H1 (cell line): ENCODE measurements around the gene PPAN. TPM values are rescaled to one million over a fixed set of nuclear protein-coding genes. Genes with fewer than 3 reads are reported as not detected.

Source experiments
- CTCF ChIA-PET: fragments of 300-600 bp; sonication (Branson Sonifier 250); formaldehyde crosslinking; loops from one replicate; lab custom pipeline; 2021; ENCODE audit not compliant: partially characterized antibody; lab: Charles Lee
- POLR2A ChIA-PET: fragments of 300-600 bp; sonication (Branson Sonifier 250); formaldehyde crosslinking; loops from one replicate; lab custom pipeline; 2021; ENCODE audit warnings: inconsistent platforms; ENCODE audit not compliant: partially characterized antibody; lab: Charles Lee
- DNase-seq, 2 experiments: peaks; one replicate each; pipeline versions ENCODE4 v3.0.0 to v3.0.0-alpha.2; 2010 to 2022; ENCODE audit warnings: low spot score in 2 of 2, low read depth in 1 of 2, mixed read lengths in 1 of 2
- FAIRE-seq: peaks from 2 replicates; lab custom pipeline; 2011; peaks lifted over from hg19 to GRCh38; lab: Jason Lieb, UNC
- H2AFZ ChIP-seq: 2 replicates; pipeline ENCODE4 v1.8.1; 2012; ENCODE audit warnings: low read length, inconsistent platforms
- H2AK5ac ChIP-seq: 2 replicates; pipeline ENCODE4 v1.6.1; 2013; ENCODE audit warnings: low read depth, low read length
- H2BK120ac ChIP-seq: replicated peaks from 2 replicates; pipeline ENCODE3; 2013; ENCODE audit warnings: low read depth, low read length, inconsistent platforms
- H2BK12ac ChIP-seq: 2 replicates; pipeline ENCODE4 v1.6.1; 2013; ENCODE audit warnings: low read depth, low read length
- H2BK15ac ChIP-seq: 2 replicates; pipeline ENCODE4 v1.6.1; 2013; ENCODE audit warnings: low read length
- H2BK20ac ChIP-seq: 2 replicates; pipeline ENCODE4 v1.6.1; 2013; ENCODE audit warnings: low read length
- H2BK5ac ChIP-seq: 2 replicates; pipeline ENCODE4 v1.6.1; 2013; ENCODE audit warnings: low read depth, low read length
- H3K14ac ChIP-seq: 2 replicates; pipeline ENCODE4 v1.6.1; 2013; ENCODE audit warnings: inconsistent platforms; ENCODE audit not compliant: insufficient read length
- H3K18ac ChIP-seq: 2 replicates; pipeline ENCODE4 v1.6.1; 2013; ENCODE audit warnings: low read length; ENCODE audit errors: extremely low read depth
- H3K23ac ChIP-seq: 2 replicates; pipeline ENCODE4 v1.6.1; 2013; ENCODE audit warnings: inconsistent platforms; ENCODE audit not compliant: insufficient read length
- H3K23me2 ChIP-seq: 2 replicates; pipeline ENCODE4 v1.6.1; 2013; ENCODE audit warnings: low read depth, low read length
- H3K27ac ChIP-seq: 2 replicates; pipeline ENCODE4 v1.6.1; 2011; ENCODE audit warnings: low read depth, low read length, inconsistent platforms
- H3K27me3 ChIP-seq, 4 experiments: replicated peaks in 1 of 4; 1 replicate in 1 of 4; 2 replicates in 3 of 4; pipeline versions ENCODE4 v1.6.1 to v1.8.1; 2011 to 2013; ENCODE audit warnings: low read length in 3 of 4, mild to moderate bottlenecking in 3 of 4, inconsistent platforms in 2 of 4, mixed read lengths in 2 of 4, moderate library complexity in 1 of 4; ENCODE audit not compliant: control insufficient read depth in 3 of 4, insufficient read depth in 3 of 4; ENCODE audit errors: extremely low read depth in 1 of 4
- H3K36me3 ChIP-seq, 4 experiments: 2 replicates each; pipeline versions ENCODE4 v1.6.1 to v1.8.1; 2011 to 2013; ENCODE audit warnings: mild to moderate bottlenecking in 4 of 4, low read length in 3 of 4, moderate library complexity in 2 of 4, control low read depth in 1 of 4, inconsistent platforms in 1 of 4; ENCODE audit not compliant: insufficient read depth in 4 of 4, control insufficient read depth in 2 of 4
- H3K4ac ChIP-seq: replicated peaks from 2 replicates; pipeline ENCODE3; 2013; ENCODE audit warnings: low read length, low read depth, mixed read lengths, inconsistent platforms; ENCODE audit not compliant: insufficient read length
- H3K4me1 ChIP-seq, 4 experiments: replicated peaks in 1 of 4; 1 replicate in 1 of 4; 2 replicates in 3 of 4; pipeline versions ENCODE4 v1.6.1 to v1.8.1; 2011 to 2013; ENCODE audit warnings: low read length in 3 of 4, inconsistent platforms in 2 of 4, mixed read lengths in 1 of 4; ENCODE audit not compliant: insufficient read depth in 4 of 4, control insufficient read depth in 3 of 4
- H3K4me2 ChIP-seq, 2 experiments: 2 replicates each; pipeline versions ENCODE4 v1.6.1 to v1.8.1; 2011 to 2013; ENCODE audit warnings: low read depth in 2 of 2, low read length in 2 of 2, control low read depth in 1 of 2, inconsistent platforms in 1 of 2, mild to moderate bottlenecking in 1 of 2; ENCODE audit not compliant: insufficient read depth in 1 of 2
- H3K4me3 ChIP-seq, 4 experiments: fragments of 200-600, 300-600 bp in 1 of 4; sonication (generic), shearing (Covaris generic), sonication (Bioruptor Twin) in 1 of 4; 2 replicates each; pipeline versions ENCODE4 v1.5.1 to v1.8.1; 2011 to 2016; ENCODE audit warnings: low read length in 4 of 4, low read depth in 3 of 4, control low read depth in 2 of 4, inconsistent platforms in 2 of 4, mild to moderate bottlenecking in 2 of 4, mixed read lengths in 1 of 4, moderate library complexity in 1 of 4; ENCODE audit not compliant: insufficient read depth in 2 of 4; ENCODE audit errors: extremely low read depth in 1 of 4
- H3K56ac ChIP-seq: replicated peaks from 2 replicates; pipeline ENCODE3; 2013; ENCODE audit warnings: low read depth, mild to moderate bottlenecking, mixed read lengths, low read length, inconsistent platforms; ENCODE audit not compliant: insufficient read length
- H3K79me1 ChIP-seq: 2 replicates; pipeline ENCODE4 v1.6.1; 2013; ENCODE audit warnings: low read depth, low read length, control low read depth
- H3K79me2 ChIP-seq, 2 experiments: 2 replicates each; pipeline versions ENCODE4 v1.6.1 to v1.8.1; 2012 to 2013; ENCODE audit warnings: low read length in 2 of 2, mild to moderate bottlenecking in 2 of 2, inconsistent platforms in 1 of 2; ENCODE audit not compliant: insufficient read depth in 2 of 2, control insufficient read depth in 1 of 2
- H3K9ac ChIP-seq, 4 experiments: replicated peaks in 1 of 4; 1 replicate in 1 of 4; 2 replicates in 3 of 4; pipeline versions ENCODE4 v1.6.1 to v1.8.1; 2011 to 2013; ENCODE audit warnings: low read depth in 3 of 4, low read length in 3 of 4, control low read depth in 2 of 4, mild to moderate bottlenecking in 2 of 4, moderate library complexity in 2 of 4, inconsistent platforms in 1 of 4; ENCODE audit errors: extremely low read depth in 1 of 4
- H3K9me3 ChIP-seq, 2 experiments: 2 replicates each; pipeline versions ENCODE4 v1.6.1 to v1.8.1; 2012 to 2013; ENCODE audit warnings: mild to moderate bottlenecking in 2 of 2, moderate library complexity in 2 of 2, control low read depth in 1 of 2, inconsistent platforms in 1 of 2, low read depth in 1 of 2, low read length in 1 of 2, mixed read lengths in 1 of 2; ENCODE audit not compliant: insufficient read depth in 2 of 2
- H4K20me1 ChIP-seq, 2 experiments: replicated peaks in 1 of 2; 2 replicates each; pipeline versions ENCODE3 to v1.8.1; 2011 to 2013; ENCODE audit warnings: inconsistent platforms in 2 of 2, low read length in 2 of 2, mild to moderate bottlenecking in 1 of 2; ENCODE audit not compliant: insufficient read depth in 2 of 2, control insufficient read depth in 1 of 2
- H4K5ac ChIP-seq: 2 replicates; pipeline ENCODE4 v1.6.1; 2013; ENCODE audit warnings: low read length, low read depth, mixed read lengths, inconsistent platforms; ENCODE audit not compliant: insufficient read length
- H4K8ac ChIP-seq: 2 replicates; pipeline ENCODE4 v1.8.0; 2013; ENCODE audit warnings: mild to moderate bottlenecking, moderate library complexity, low read length, inconsistent platforms; ENCODE audit not compliant: insufficient read depth; ENCODE audit errors: extremely low read depth
- H4K91ac ChIP-seq: replicated peaks from 2 replicates; pipeline ENCODE3; 2013; ENCODE audit warnings: low read length, mixed read lengths, inconsistent platforms; ENCODE audit not compliant: insufficient read length
- KDM1A ChIP-seq: fragments of 200-600, 300-600 bp; sonication (generic); IDR thresholded peaks from 2 replicates; pipeline ENCODE4 v1.7.1; 2016; ENCODE audit warnings: mild to moderate bottlenecking, low read length, borderline replicate concordance
- NRF1 ChIP-seq: IDR thresholded peaks from 2 replicates; pipeline ENCODE4 v1.6.1; 2011; ENCODE audit warnings: mild to moderate bottlenecking, low read depth, low read length, improper control_type of control experiment
- SIN3A ChIP-seq, 2 experiments: IDR thresholded peaks in 1 of 2; conservative IDR thresholded peaks in 1 of 2; 2 replicates each; pipeline ENCODE4 v1.6.1; 2011 to 2012; ENCODE audit warnings: low read length in 2 of 2, improper control_type of control experiment in 1 of 2, low read depth in 1 of 2, mild to moderate bottlenecking in 1 of 2
- WGBS, 2 experiments: shearing (Covaris generic) in 1 of 2; methylation state at CpG; one replicate each; pipeline versions ENCODE4 v1.1.6 to v1.1.7; 2013 to 2015; ENCODE audit warnings: low lambda C conversion rate in 2 of 2, mixed read lengths in 2 of 2, inconsistent platforms in 1 of 2, low coverage in 1 of 2, missing lambda C conversion rate in 1 of 2; ENCODE audit not compliant: insufficient replicate concordance in 2 of 2, insufficient coverage in 1 of 2, insufficient read length in 1 of 2; ENCODE audit errors: extremely low coverage in 1 of 2, missing lambda C conversion rate in 1 of 2; 5-methylcytosine and 5-hydroxymethylcytosine counted together
- polyA plus RNA-seq, 7 experiments: library from polyadenylated mRNA; depleted of rRNA in 3 of 7; stranded (reverse) in 5 of 7; unstranded in 2 of 7; fragments of >200 nt in 5 of 7; fragments of 200-250 nt in 2 of 7; gene quantifications; 1 replicate in 5 of 7; 2 replicates in 1 of 7; 4 replicates in 1 of 7; pipeline versions ENCODE4 v1.2.1 to v1.2.3, GENCODE V29; 2011 to 2013; ENCODE audit warnings: missing spikeins in 2 of 7, mixed read lengths in 2 of 7
- total RNA-seq: library from RNA; stranded (reverse); fragmentation: NEBNext Ultra II Directional; extraction: Animal tissue kit (Norgen Biotek cat#: 25700); gene quantifications from 2 replicates; pipeline ENCODE4 v1.2.1, GENCODE V29; 2021

Gene PPAN
- total and polyA plus RNA-seq, 2 of the 8 experiments (the other 6 are each of a cell fraction or from before 2014, with no cell fraction given), result 48.8 to 74.4 TPM

DNA sequence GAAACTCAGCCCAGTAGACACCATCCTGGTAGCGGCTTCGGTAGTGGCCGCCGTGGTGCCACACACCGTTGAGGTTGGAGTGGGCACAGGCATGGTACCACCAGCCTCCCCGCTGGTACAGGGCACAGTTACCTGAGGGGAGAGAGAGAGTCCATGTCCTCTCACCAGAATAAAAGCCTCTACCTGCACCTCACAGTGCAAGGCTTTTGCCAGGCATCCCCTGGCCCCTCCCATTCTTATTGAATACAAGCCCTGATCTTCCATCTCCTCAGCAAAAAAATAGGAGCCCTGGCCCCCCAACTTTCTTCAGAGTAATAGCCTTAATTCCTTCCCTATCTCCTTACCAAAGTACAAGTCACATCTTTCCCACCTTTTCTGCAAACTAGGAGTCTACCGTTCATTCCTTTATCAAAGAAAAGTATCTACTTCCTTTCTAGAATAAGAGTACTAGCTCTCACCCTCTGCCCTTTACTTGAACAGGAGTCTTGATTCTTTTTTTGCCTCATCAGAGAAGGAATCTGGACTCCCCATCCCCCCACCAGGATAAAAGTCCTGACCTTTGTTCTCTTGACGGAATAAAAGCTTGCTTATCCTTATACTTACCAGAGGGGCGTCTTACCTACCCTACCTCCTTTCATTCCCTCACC lies 13.4 kb upstream of the PPAN start:
- no peak overlapping the region for H2AK5ac ChIP-seq
- H3K27ac ChIP-seq, result no peak overlapping the region
- no peak overlapping the region for H3K4ac ChIP-seq
- ChIA-PET POLR2A (interaction anchor here (1.2 to 15.1 kb wide), 3 partner anchors 10 to 31 kb away, joined by 4 to 240 read pairs (median 7); partner anchors contain the start of genes ANGPTL6, P2RY11 and PPAN), CTCF (interaction anchor here (0.7 to 1.1 kb wide), 2 partner anchors 9 to 65 kb away, joined by 3 to 4 read pairs; no protein-coding TSS in a partner anchor)
- H3K23ac ChIP-seq, result no peak overlapping the region
- peaks cover 2% of the 10 kb centered on the region; the same call in 1 of the 2 replicates for H3K23me2 ChIP-seq
- H4K8ac ChIP-seq, result no peak overlapping the region
- no peak overlapping the region for H3K4me3 ChIP-seq
- H3K56ac ChIP-seq, result no peak overlapping the region
- peaks cover 0 to 6% (median 2%) of the 10 kb centered on the region in 4 experiments; a peak in 3 of 7 replicates for H3K4me1 ChIP-seq
- no peak overlapping the region for H2BK20ac ChIP-seq
- H3K27me3 ChIP-seq, result peaks cover 8 to 29% (median 23%) of the 10 kb centered on the region in 4 experiments
- FAIRE-seq (no peak), DNase-seq (no peak)
- no peak overlapping the region for H2BK120ac ChIP-seq
- H2BK15ac ChIP-seq, result no peak overlapping the region
- no peak overlapping the region for H2AFZ ChIP-seq
- H3K9me3 ChIP-seq, result peaks cover 0 to 2% of the 10 kb centered on the region in 2 experiments; a peak in 1 of 4 replicates
- no peak overlapping the region for H4K91ac ChIP-seq
- no peak overlapping the region for H2BK12ac ChIP-seq
- no peak overlapping the region for H4K5ac ChIP-seq
- WGBS, 2 experiments, result 84% methylated on average over 9 of the region's 9 CpGs; no CpG with 5 or more reads in 1 of the 2 experiments
- H4K20me1 ChIP-seq, result peaks cover 0 to 6% of the 10 kb centered on the region in 2 experiments
- H3K18ac ChIP-seq, result no peak overlapping the region
- no peak overlapping the region for H3K9ac ChIP-seq
- H3K79me2 ChIP-seq, result no peaks in the 10 kb centered on the region
- TF ChIP-seq NRF1 (no peak), KDM1A (peak; percentile 86), SIN3A (conservative IDR thresholded peaks at IDR 0.05 in 1 of 2, IDR thresholded peaks at IDR 0.05 in 1 of 2; ENCODE audit: low read depth in 1 of 2, low read length in 2 of 2) (0 out of 4 replicates have a peak, but pooled peaks of 1 of the 2 experiments have one; percentile 50)
- no peak overlapping the region for H2BK5ac ChIP-seq
- no peaks in the 10 kb centered on the region for H3K79me1 ChIP-seq
- no peak overlapping the region for H3K4me2 ChIP-seq
- peaks cover 0 to 3% (median 1%) of the 10 kb centered on the region in 4 experiments; a peak in 2 of 8 replicates for H3K36me3 ChIP-seq
- H3K14ac ChIP-seq, result no peak overlapping the region
